ENCODE data around the gene CCL1.

- TF ChIP-seq TAF1 (conservative IDR thresholded peaks at IDR 0.05) (no peak), EGR1 (IDR thresholded peaks at IDR 0.05; ENCODE audit: low read depth in 2 of 2) (no peak), RXRA (IDR thresholded peaks at IDR 0.05) (no peak), REST (IDR thresholded peaks at IDR 0.05) (no peak), SP1 (IDR thresholded peaks at IDR 0.05) (no peak), GABPA (IDR thresholded peaks at IDR 0.05 in 1 of 2, conservative IDR thresholded peaks at IDR 0.05 in 1 of 2) (no peak), NR2F2 (IDR thresholded peaks at IDR 0.05) (no peak), ZBTB33 (IDR thresholded peaks at IDR 0.05) (no peak), FOXA1 (IDR thresholded peaks at IDR 0.05) (no peak), JUND (IDR thresholded peaks at IDR 0.05) (no peak)
- TF ChIP-seq, protein P1, sequence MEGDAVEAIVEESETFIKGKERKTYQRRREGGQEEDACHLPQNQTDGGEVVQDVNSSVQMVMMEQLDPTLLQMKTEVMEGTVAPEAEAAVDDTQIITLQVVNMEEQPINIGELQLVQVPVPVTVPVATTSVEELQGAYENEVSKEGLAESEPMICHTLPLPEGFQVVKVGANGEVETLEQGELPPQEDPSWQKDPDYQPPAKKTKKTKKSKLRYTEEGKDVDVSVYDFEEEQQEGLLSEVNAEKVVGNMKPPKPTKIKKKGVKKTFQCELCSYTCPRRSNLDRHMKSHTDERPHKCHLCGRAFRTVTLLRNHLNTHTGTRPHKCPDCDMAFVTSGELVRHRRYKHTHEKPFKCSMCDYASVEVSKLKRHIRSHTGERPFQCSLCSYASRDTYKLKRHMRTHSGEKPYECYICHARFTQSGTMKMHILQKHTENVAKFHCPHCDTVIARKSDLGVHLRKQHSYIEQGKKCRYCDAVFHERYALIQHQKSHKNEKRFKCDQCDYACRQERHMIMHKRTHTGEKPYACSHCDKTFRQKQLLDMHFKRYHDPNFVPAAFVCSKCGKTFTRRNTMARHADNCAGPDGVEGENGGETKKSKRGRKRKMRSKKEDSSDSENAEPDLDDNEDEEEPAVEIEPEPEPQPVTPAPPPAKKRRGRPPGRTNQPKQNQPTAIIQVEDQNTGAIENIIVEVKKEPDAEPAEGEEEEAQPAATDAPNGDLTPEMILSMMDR (IDR thresholded peaks at IDR 0.05; ENCODE audit: low read depth, low read length, missing input control), result no peak
Measured at GRCh38 chr17:34356194-34356593, 6.8 kb downstream of the CCL1 start, which contains the start of gene CCL13.
